Right lobe of liver (tissue), 6 donors: ENCODE data around the gene ATP6V0B. TPM values are rescaled to one million over a fixed set of nuclear protein-coding genes. Genes with fewer than 3 reads are reported as not detected.

Experiments used
- ATAC-seq, 4 donors: fragments of 200-7000 bp; cut with Tn5 transposase; one replicate each; pipeline ENCODE4 v1.9.1; 2020; ENCODE audit warnings: mild to moderate bottlenecking in 4 of 4, moderate library complexity in 4 of 4
- DNase-seq, 3 donors: peaks; one replicate each; pipeline ENCODE4 v3.0.0-alpha.2; 2020
- H3K27ac ChIP-seq, 3 donors: fragments of 200-600 bp; one replicate each; pipeline ENCODE4 v1.8.0; 2022
- H3K27me3 ChIP-seq, 2 donors: fragments of 200-600 bp; one replicate each; pipeline ENCODE4 v1.8.0; 2022
- H3K36me3 ChIP-seq, 4 donors: fragments of 200-600 bp; sonication (generic) in 1 of 4; one replicate each; pipeline versions ENCODE4 v1.5.1 to v1.8.0; 2017 to 2022; ENCODE audit warnings: control low read depth in 1 of 4
- H3K4me1 ChIP-seq, 4 donors: fragments of 200-600 bp; sonication (generic) in 1 of 4; one replicate each; pipeline versions ENCODE4 v1.5.1 to v1.8.0; 2017 to 2022; ENCODE audit warnings: control low read depth in 1 of 4
- H3K4me3 ChIP-seq, 3 donors: fragments of 200-600 bp; one replicate each; pipeline ENCODE4 v1.8.0; 2022
- H3K9me3 ChIP-seq, 4 donors: fragments of 200-600 bp; sonication (generic) in 1 of 4; one replicate each; pipeline versions ENCODE4 v1.5.1 to v1.8.0; 2017 to 2022; ENCODE audit warnings: control low read depth in 1 of 4
- CTCF ChIP-seq, 4 donors: fragments of 200-600 bp in 3 of 4; fragments of 450-650 bp in 1 of 4; IDR thresholded peaks; one replicate each; pipeline versions ENCODE4 v1.5.1 to v1.8.0; 2016 to 2022; ENCODE audit warnings: antibody characterized with exemption in 4 of 4, mild to moderate bottlenecking in 2 of 4
- POLR2A ChIP-seq: fragments of 450-650 bp; IDR thresholded peaks from one replicate; pipeline ENCODE4 v1.6.1; 2017; ENCODE audit warnings: antibody characterized with exemption, mild to moderate bottlenecking
- WGBS: methylation state at CpG from one replicate; pipeline ENCODE4 v1.1.6; 2018; ENCODE audit warnings: low coverage, low lambda C conversion rate; ENCODE audit not compliant: insufficient coverage; ENCODE audit errors: missing lambda C conversion rate; 5-methylcytosine and 5-hydroxymethylcytosine counted together
- intact Hi-C, 2 donors: fragments of 100-400 bp; cut with DNase I; formaldehyde crosslinking; loops; one replicate each; pipeline versions ENCODE4 v1.11.2 to v1.14.1; 2022
- total RNA-seq, 6 experiments: library from RNA; depleted of rRNA in 2 of 6; stranded (reverse); fragments of >200 nt in 2 of 6; fragmentation: NEBNext Ultra II Directional in 3 of 6; extraction: Animal tissue kit (Norgen Biotek cat#: 25700) in 3 of 6; gene quantifications; one replicate each; pipeline versions ENCODE4 v1.1.0 to v1.2.4, GENCODE V29; 2016 to 2023
- donor health status: DM: no; HTN: yes; CAD: no.
- donor health status: DM: no; HTN: no; CAD: no.
- donor health status: DM: no; HTN: no; CAD: no.
- donor health status: DM: no; HTN: yes; CAD: no.
- donor health status: DM: no; HTN: yes; CAD: no.

Gene ATP6V0B
- total RNA-seq, 6 experiments from 2014 or later = 64.4 to 142 (median 76.9) TPM

DNA sequence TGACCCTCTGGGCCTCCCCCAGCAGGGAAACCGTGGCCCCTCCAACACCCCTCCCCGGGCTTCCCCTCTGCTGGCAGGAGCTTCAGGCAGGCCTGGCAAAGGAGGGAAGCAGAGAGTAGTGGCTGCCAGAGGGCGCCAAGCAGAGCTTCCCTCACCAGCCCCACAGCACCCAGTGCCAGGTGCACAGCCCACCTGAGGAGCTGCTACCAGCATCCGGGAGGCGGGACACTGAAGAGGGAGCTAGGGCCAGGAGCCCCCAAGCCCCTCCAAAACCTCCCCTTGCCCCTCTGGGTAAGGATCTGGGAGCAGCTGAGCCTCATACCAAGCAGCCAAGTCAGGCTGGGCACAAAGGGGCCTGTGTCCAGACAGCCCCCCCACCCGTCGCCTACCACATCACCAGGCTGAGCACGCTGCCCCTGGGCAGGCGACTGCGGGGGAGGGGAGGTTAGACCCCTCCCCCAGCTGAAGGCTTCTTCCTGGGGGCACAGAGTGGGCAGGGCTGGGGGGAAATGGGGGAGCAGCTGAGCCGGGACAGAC lies 36.2 kb downstream of the ATP6V0B start:
- TF ChIP-seq CTCF (IDR thresholded peaks at IDR 0.05) (no peak), POLR2A (no peak)
- Histone ChIP-seq H3K36me3 (no peaks in the 10 kb centered on the region), H3K4me3 (no peak overlapping the region), H3K27ac (no peak overlapping the region), H3K27me3 (no peaks in the 10 kb centered on the region), H3K4me1 (no peaks in the 10 kb centered on the region), H3K9me3 (no peaks in the 10 kb centered on the region)
- DNase-seq (no peak), ATAC-seq (no peak)
- WGBS = no CpG with 5 or more reads among the region's 11 CpGs
- intact Hi-C loops = no loop called here

GRCh38 chr1:44012404-44012803 lies 37.6 kb downstream of the ATP6V0B start:
- ATAC-seq (no peak), DNase-seq (no peak)
- H3K4me1 ChIP-seq = no peaks in the 10 kb centered on the region
- WGBS = 57% methylated on average over 1 of the region's 2 CpGs
- no peaks in the 10 kb centered on the region for H3K9me3 ChIP-seq
- H3K27me3 ChIP-seq = no peaks in the 10 kb centered on the region
- no peak overlapping the region for H3K27ac ChIP-seq
- intact Hi-C loops = no loop called here
- TF ChIP-seq CTCF (IDR thresholded peaks at IDR 0.05) (no peak), POLR2A (no peak)
- no peak overlapping the region for H3K4me3 ChIP-seq
- no peaks in the 10 kb centered on the region for H3K36me3 ChIP-seq

- intact Hi-C loops = no loop called here
- WGBS = 40% methylated on average over 1 of the region's 13 CpGs
- Histone ChIP-seq H3K27ac (no peak overlapping the region), H3K9me3 (no peaks in the 10 kb centered on the region), H3K27me3 (no peaks in the 10 kb centered on the region), H3K4me3 (no peak overlapping the region), H3K36me3 (no peaks in the 10 kb centered on the region), H3K4me1 (no peaks in the 10 kb centered on the region)
- no peak for DNase-seq
- no peak for TF ChIP-seq POLR2A
- no peak for TF ChIP-seq CTCF (IDR thresholded peaks at IDR 0.05)
- no peak for ATAC-seq
Measured at GRCh38 chr1:44012941-44013609, 38.3 kb downstream of the ATP6V0B start.

GRCh38 chr1:44013949-44014348 lies 39.2 kb downstream of the ATP6V0B start:
- Histone ChIP-seq H3K9me3 (no peaks in the 10 kb centered on the region), H3K27ac (no peak overlapping the region), H3K4me3 (no peak overlapping the region), H3K36me3 (no peaks in the 10 kb centered on the region), H3K27me3 (no peaks in the 10 kb centered on the region), H3K4me1 (no peaks in the 10 kb centered on the region)
- no peak for TF ChIP-seq POLR2A
- no peak for TF ChIP-seq CTCF (IDR thresholded peaks at IDR 0.05)
- WGBS = 92% methylated on average over 5 of the region's 5 CpGs
- intact Hi-C loops = no loop called here
- DNase-seq (no peak), ATAC-seq (no peak)
